SK-N-SH (cell line): ENCODE data around the gene TUT7. TPM values are rescaled to one million over a fixed set of nuclear protein-coding genes. Genes with fewer than 3 reads are reported as not detected.

Source experiments
- CTCF ChIA-PET: fragments of 300-600, 350-600 bp; formaldehyde crosslinking; extraction: SDS; loops from one replicate; lab custom pipeline; 2021; lab: Yijun Ruan, JAX
- POLR2A ChIA-PET: fragments of 350-600 bp; sonication (Branson Sonifier 250); formaldehyde crosslinking; extraction: SDS; loops from one replicate; lab custom pipeline; 2020; ENCODE audit warnings: antibody characterized with exemption, inconsistent platforms; lab: Yijun Ruan, JAX
- DNase-seq: peaks from one replicate; pipeline ENCODE4 v3.0.0; 2012
- H2AFZ ChIP-seq: fragments of 200-600 bp; sonication (generic); 2 replicates; pipeline ENCODE4 v1.8.1; 2016; ENCODE audit warnings: antibody characterized with exemption, mild to moderate bottlenecking, low read depth
- H3F3A ChIP-seq: fragments of 200-600 bp; sonication (generic); replicated peaks from 2 replicates; pipeline ENCODE3; 2016; ENCODE audit warnings: antibody characterized with exemption, mild to moderate bottlenecking; ENCODE audit not compliant: insufficient read depth
- H3K27ac ChIP-seq, 2 experiments: fragments of 200-500 bp in 1 of 2; fragments of 200-600 bp in 1 of 2; sonication (Bioruptor generic) in 1 of 2; sonication (generic), shearing (Covaris generic) in 1 of 2; 2 replicates each; pipeline versions ENCODE4 v1.5.1 to v1.6.1; 2014 to 2016; ENCODE audit warnings: low read depth in 2 of 2, inconsistent platforms in 1 of 2, low read length in 1 of 2, mild to moderate bottlenecking in 1 of 2, mixed read lengths in 1 of 2
- H3K27me3 ChIP-seq: fragments of 200-600 bp; sonication (generic), shearing (Covaris generic); 2 replicates; pipeline ENCODE4 v1.6.1; 2016; ENCODE audit warnings: mixed run types; ENCODE audit not compliant: insufficient read depth
- H3K36me3 ChIP-seq, 2 experiments: fragments of 200-500 bp in 1 of 2; fragments of 200-600 bp in 1 of 2; sonication (Bioruptor generic) in 1 of 2; sonication (generic) in 1 of 2; replicated peaks in 1 of 2; 2 replicates each; pipeline versions ENCODE3 to v1.5.1; 2014 to 2016; ENCODE audit warnings: low read length in 1 of 2, mild to moderate bottlenecking in 1 of 2; ENCODE audit not compliant: insufficient read depth in 2 of 2, control insufficient read depth in 1 of 2
- H3K4me1 ChIP-seq, 2 experiments: fragments of 200-500 bp in 1 of 2; fragments of 200-600 bp in 1 of 2; sonication (Bioruptor generic) in 1 of 2; sonication (generic), shearing (Covaris generic) in 1 of 2; 2 replicates each; pipeline versions ENCODE4 v1.5.1 to v1.6.1; 2014 to 2016; ENCODE audit warnings: low read depth in 1 of 2, low read length in 1 of 2, mixed run types in 1 of 2; ENCODE audit not compliant: insufficient read depth in 2 of 2, control insufficient read depth in 1 of 2
- H3K4me2 ChIP-seq: fragments of 200-600 bp; sonication (generic), shearing (Covaris generic); 2 replicates; pipeline ENCODE4 v1.6.1; 2017; ENCODE audit warnings: mixed run types
- H3K4me3 ChIP-seq, 2 experiments: fragments of 200-500 bp in 1 of 2; fragments of 200-600 bp in 1 of 2; sonication (Bioruptor generic) in 1 of 2; sonication (generic), shearing (Covaris generic) in 1 of 2; 2 replicates each; pipeline versions ENCODE4 v1.5.1 to v1.8.1; 2014 to 2016; ENCODE audit warnings: low read depth in 2 of 2, inconsistent platforms in 1 of 2, low read length in 1 of 2, mild to moderate bottlenecking in 1 of 2, mixed read lengths in 1 of 2, moderate library complexity in 1 of 2
- H3K79me2 ChIP-seq: fragments of 200-600 bp; sonication (generic); 2 replicates; pipeline ENCODE4 v1.8.1; 2017; ENCODE audit warnings: mild to moderate bottlenecking; ENCODE audit not compliant: insufficient read depth
- H3K9ac ChIP-seq: fragments of 200-600 bp; sonication (generic); 2 replicates; pipeline ENCODE4 v1.6.1; 2017; ENCODE audit warnings: mixed run types
- H3K9me2 ChIP-seq: fragments of 200-600 bp; sonication (generic); 2 replicates; pipeline ENCODE4 v1.6.1; 2017; ENCODE audit warnings: mixed run types
- H3K9me3 ChIP-seq: fragments of 200-600 bp; sonication (generic); 2 replicates; pipeline ENCODE4 v1.6.1; 2017; ENCODE audit warnings: mixed run types, mild to moderate bottlenecking, moderate library complexity
- H4K20me1 ChIP-seq: fragments of 200-600 bp; sonication (generic); 2 replicates; pipeline ENCODE4 v1.6.1; 2017; ENCODE audit warnings: mild to moderate bottlenecking, mixed run types; ENCODE audit not compliant: insufficient read depth
- ELF1 ChIP-seq: IDR thresholded peaks from 2 replicates; pipeline ENCODE4 v1.4.0; 2012
- EP300 ChIP-seq, 2 experiments: IDR thresholded peaks; 2 replicates each; pipeline versions ENCODE4 v1.4.0 to v1.6.1; 2012; ENCODE audit warnings: borderline replicate concordance in 1 of 2, low read depth in 1 of 2, low read length in 1 of 2
- EZH2phosphoT487 ChIP-seq: fragments of 200-600 bp; sonication (generic); IDR thresholded peaks from 2 replicates; pipeline ENCODE4 v1.6.1; 2017; ENCODE audit warnings: low read depth, mixed run types, mild to moderate bottlenecking, antibody characterized with exemption, moderate library complexity, borderline replicate concordance
- GABPA ChIP-seq: IDR thresholded peaks from 2 replicates; pipeline ENCODE4 v1.4.0; 2012; ENCODE audit warnings: low read depth, mild to moderate bottlenecking
- GATA2 ChIP-seq: sonication (generic); formaldehyde crosslinking; IDR thresholded peaks from 2 replicates; pipeline ENCODE4 v1.5.0; 2020; ENCODE audit warnings: mild to moderate bottlenecking, missing genetic modification reagents
- MXI1 ChIP-seq: IDR thresholded peaks from 2 replicates; pipeline ENCODE4 v1.6.1; 2012; ENCODE audit warnings: mild to moderate bottlenecking, low read depth, low read length, improper control_type of control experiment
- RCOR1 ChIP-seq: fragments of 150-350 bp; IDR thresholded peaks from 2 replicates; pipeline ENCODE4 v1.6.1; 2017; ENCODE audit warnings: antibody characterized with exemption, low read length
- SMC3 ChIP-seq: IDR thresholded peaks from 2 replicates; pipeline ENCODE4 v1.6.1; 2012; ENCODE audit warnings: low read depth, low read length, improper control_type of control experiment
- TCF12 ChIP-seq: IDR thresholded peaks from 2 replicates; pipeline ENCODE4 v1.4.0; 2012
- WGBS: methylation state at CpG from one replicate; pipeline ENCODE4 v1.1.6; 2017; ENCODE audit warnings: low lambda C conversion rate; 5-methylcytosine and 5-hydroxymethylcytosine counted together
- polyA plus RNA-seq, 3 experiments: library from polyadenylated mRNA; depleted of rRNA; stranded (reverse); fragments of >200 nt; gene quantifications; 2 replicates each; pipeline ENCODE4 v1.2.3, GENCODE V29; 2012
- TF ChIP-seq, protein P1 (sequence below): fragments of 150-350 bp; IDR thresholded peaks from 2 replicates; pipeline ENCODE4 v1.6.1; 2016; ENCODE audit warnings: mild to moderate bottlenecking, low read depth, low read length
- TF ChIP-seq, protein P2 (sequence below): IDR thresholded peaks from 2 replicates; pipeline ENCODE4; 2012
- TF ChIP-seq, protein P3 (sequence below): fragments of 150-350 bp; IDR thresholded peaks from 2 replicates; pipeline ENCODE4 v1.6.1; 2017; ENCODE audit warnings: antibody characterized with exemption, low read length, low read depth, borderline replicate concordance
- TF ChIP-seq, protein P4 (sequence below): fragments of 200-600 bp; sonication (generic); IDR thresholded peaks from 2 replicates; pipeline ENCODE4 v1.6.1; 2017; ENCODE audit warnings: antibody characterized with exemption, mild to moderate bottlenecking, moderate library complexity
- TF ChIP-seq, protein P5 (sequence below): IDR thresholded peaks from 2 replicates; pipeline ENCODE4 v1.6.1; 2012; ENCODE audit warnings: mild to moderate bottlenecking, low read depth, low read length, moderate library complexity

TUT7 gene
- polyA plus RNA-seq, 1 of the 3 experiments (the other 2 are of a cell fraction) = 6.7 TPM

DNA sequence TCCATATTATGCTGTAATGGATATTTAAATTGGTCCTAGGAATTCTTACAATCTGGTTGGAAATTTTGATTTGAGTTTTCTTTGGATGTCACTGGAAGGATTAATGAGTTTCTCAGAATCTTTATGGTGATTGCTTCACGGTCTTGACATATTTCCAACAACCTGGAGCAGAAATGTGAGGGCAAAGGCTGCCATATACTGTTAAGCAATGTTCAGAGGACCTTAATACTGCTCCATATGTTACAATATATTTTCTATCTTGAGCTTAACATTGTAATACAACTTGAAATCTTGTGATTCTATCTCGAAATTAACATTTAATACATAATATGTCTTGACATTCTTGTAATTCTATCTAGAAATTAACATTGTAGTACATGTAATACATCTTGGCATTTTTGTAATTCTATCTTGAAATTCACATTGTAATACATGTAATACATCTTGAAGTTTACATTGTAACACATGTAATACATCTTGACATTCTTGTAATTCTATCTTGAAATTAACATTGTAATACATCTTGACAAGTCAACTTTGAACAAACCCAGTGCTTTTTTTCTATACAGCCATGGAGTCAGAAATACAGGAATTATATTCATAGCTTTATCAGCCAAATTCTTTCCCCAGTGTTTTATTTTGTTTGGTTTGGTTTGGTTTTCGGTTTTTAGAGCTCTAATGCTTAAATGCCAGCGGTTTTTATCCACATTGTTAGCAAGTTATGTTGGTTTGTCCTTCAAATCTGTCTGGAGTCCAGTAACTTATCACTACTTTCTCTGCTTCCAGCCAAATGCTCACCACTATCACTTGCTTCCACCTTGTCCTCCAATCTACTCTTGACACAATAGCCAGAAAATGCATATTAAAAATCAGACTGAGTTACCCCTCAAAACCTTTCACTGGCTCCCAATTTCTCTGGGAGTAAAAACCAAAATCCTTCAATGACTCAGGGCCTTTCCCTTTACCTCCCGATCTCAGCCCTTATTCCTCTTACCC, 3.0 kb upstream of the TUT7 start:
- ChIA-PET POLR2A (no interaction called here), CTCF (interaction anchor here (1.1 kb wide), 1 partner anchor 11 kb away, joined by 3 read pairs; no protein-coding TSS in a partner anchor)
- no peak overlapping the region for H3K27ac ChIP-seq
- no peaks in the 10 kb centered on the region for H4K20me1 ChIP-seq
- no peak for DNase-seq
- H3F3A ChIP-seq = peaks cover 4% of the 10 kb centered on the region
- peaks cover 6 to 9% of the 10 kb centered on the region in 2 experiments for H3K36me3 ChIP-seq
- TF ChIP-seq EP300 (IDR thresholded peaks at IDR 0.05; ENCODE audit: borderline replicate concordance in 1 of 2, low read depth in 1 of 2, low read length in 1 of 2) = no peak
- H3K79me2 ChIP-seq = peaks cover 17% of the 10 kb centered on the region
- no peaks in the 10 kb centered on the region for H3K9me2 ChIP-seq
- H3K4me3 ChIP-seq = no peak overlapping the region
- peaks cover 9 to 10% of the 10 kb centered on the region in 2 experiments; a peak in 3 of 4 replicates for H3K4me1 ChIP-seq
- H3K9me3 ChIP-seq = no peaks in the 10 kb centered on the region
- WGBS = 54% methylated on average over 5 of the region's 5 CpGs
- H2AFZ ChIP-seq = no peak overlapping the region
- no peak overlapping the region for H3K9ac ChIP-seq
- no peaks in the 10 kb centered on the region for H3K27me3 ChIP-seq
- no peak overlapping the region for H3K4me2 ChIP-seq

DNA sequence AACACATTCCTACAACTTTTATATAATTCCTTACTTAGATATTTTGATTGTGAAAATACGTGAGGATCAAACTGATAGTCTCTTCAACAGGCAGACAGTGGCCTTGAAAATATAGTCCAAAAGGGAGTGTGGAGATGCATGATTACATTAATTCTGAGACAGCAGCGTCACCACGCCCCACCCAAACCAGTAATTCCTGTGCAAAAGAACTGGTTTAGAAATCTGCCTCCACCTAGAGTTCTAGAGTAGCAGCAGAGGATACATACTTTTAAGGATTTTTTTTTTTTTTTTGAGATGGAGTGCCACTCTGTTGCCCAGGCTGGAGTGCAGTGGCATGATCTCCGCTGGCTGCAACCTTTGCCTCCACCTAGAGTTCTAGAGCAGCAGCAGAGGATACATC, 1.6 kb upstream of the TUT7 start:
- Histone ChIP-seq H3K9me2 (no peaks in the 10 kb centered on the region), H3K27me3 (no peaks in the 10 kb centered on the region), H3F3A (peaks cover 4% of the 10 kb centered on the region), H4K20me1 (no peaks in the 10 kb centered on the region), H3K9me3 (no peaks in the 10 kb centered on the region), H2AFZ (no peak overlapping the region), H3K36me3 (peaks cover 9 to 18% of the 10 kb centered on the region in 2 experiments), H3K27ac (no peak overlapping the region), H3K4me3 (no peak overlapping the region), H3K9ac (no peak overlapping the region), H3K79me2 (peaks cover 30% of the 10 kb centered on the region), H3K4me2 (no peak overlapping the region), H3K4me1 (peaks cover 9 to 10% of the 10 kb centered on the region in 2 experiments; a peak in 3 of 4 replicates)
- no peak for DNase-seq
- ChIA-PET CTCF (no interaction called here), POLR2A (no interaction called here)
- TF ChIP-seq, protein P1, sequence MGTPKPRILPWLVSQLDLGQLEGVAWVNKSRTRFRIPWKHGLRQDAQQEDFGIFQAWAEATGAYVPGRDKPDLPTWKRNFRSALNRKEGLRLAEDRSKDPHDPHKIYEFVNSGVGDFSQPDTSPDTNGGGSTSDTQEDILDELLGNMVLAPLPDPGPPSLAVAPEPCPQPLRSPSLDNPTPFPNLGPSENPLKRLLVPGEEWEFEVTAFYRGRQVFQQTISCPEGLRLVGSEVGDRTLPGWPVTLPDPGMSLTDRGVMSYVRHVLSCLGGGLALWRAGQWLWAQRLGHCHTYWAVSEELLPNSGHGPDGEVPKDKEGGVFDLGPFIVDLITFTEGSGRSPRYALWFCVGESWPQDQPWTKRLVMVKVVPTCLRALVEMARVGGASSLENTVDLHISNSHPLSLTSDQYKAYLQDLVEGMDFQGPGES = no peak
- TF ChIP-seq GATA2 (CRISPR knock-in tag) = no peak
- no peak for TF ChIP-seq GABPA
- TF ChIP-seq, protein P2, sequence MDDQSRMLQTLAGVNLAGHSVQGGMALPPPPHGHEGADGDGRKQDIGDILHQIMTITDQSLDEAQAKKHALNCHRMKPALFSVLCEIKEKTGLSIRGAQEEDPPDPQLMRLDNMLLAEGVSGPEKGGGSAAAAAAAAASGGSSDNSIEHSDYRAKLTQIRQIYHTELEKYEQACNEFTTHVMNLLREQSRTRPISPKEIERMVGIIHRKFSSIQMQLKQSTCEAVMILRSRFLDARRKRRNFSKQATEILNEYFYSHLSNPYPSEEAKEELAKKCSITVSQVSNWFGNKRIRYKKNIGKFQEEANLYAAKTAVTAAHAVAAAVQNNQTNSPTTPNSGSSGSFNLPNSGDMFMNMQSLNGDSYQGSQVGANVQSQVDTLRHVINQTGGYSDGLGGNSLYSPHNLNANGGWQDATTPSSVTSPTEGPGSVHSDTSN = no peak
- TF ChIP-seq MXI1 = no peak
- no peak for TF ChIP-seq RCOR1
- no peak for TF ChIP-seq ELF1
- TF ChIP-seq, protein P3, sequence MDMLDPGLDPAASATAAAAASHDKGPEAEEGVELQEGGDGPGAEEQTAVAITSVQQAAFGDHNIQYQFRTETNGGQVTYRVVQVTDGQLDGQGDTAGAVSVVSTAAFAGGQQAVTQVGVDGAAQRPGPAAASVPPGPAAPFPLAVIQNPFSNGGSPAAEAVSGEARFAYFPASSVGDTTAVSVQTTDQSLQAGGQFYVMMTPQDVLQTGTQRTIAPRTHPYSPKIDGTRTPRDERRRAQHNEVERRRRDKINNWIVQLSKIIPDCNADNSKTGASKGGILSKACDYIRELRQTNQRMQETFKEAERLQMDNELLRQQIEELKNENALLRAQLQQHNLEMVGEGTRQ = no peak
- no peak for TF ChIP-seq TCF12
- TF ChIP-seq, protein P4, sequence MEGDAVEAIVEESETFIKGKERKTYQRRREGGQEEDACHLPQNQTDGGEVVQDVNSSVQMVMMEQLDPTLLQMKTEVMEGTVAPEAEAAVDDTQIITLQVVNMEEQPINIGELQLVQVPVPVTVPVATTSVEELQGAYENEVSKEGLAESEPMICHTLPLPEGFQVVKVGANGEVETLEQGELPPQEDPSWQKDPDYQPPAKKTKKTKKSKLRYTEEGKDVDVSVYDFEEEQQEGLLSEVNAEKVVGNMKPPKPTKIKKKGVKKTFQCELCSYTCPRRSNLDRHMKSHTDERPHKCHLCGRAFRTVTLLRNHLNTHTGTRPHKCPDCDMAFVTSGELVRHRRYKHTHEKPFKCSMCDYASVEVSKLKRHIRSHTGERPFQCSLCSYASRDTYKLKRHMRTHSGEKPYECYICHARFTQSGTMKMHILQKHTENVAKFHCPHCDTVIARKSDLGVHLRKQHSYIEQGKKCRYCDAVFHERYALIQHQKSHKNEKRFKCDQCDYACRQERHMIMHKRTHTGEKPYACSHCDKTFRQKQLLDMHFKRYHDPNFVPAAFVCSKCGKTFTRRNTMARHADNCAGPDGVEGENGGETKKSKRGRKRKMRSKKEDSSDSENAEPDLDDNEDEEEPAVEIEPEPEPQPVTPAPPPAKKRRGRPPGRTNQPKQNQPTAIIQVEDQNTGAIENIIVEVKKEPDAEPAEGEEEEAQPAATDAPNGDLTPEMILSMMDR = no peak
- TF ChIP-seq EZH2phosphoT487 = no peak
- TF ChIP-seq, protein P5, sequence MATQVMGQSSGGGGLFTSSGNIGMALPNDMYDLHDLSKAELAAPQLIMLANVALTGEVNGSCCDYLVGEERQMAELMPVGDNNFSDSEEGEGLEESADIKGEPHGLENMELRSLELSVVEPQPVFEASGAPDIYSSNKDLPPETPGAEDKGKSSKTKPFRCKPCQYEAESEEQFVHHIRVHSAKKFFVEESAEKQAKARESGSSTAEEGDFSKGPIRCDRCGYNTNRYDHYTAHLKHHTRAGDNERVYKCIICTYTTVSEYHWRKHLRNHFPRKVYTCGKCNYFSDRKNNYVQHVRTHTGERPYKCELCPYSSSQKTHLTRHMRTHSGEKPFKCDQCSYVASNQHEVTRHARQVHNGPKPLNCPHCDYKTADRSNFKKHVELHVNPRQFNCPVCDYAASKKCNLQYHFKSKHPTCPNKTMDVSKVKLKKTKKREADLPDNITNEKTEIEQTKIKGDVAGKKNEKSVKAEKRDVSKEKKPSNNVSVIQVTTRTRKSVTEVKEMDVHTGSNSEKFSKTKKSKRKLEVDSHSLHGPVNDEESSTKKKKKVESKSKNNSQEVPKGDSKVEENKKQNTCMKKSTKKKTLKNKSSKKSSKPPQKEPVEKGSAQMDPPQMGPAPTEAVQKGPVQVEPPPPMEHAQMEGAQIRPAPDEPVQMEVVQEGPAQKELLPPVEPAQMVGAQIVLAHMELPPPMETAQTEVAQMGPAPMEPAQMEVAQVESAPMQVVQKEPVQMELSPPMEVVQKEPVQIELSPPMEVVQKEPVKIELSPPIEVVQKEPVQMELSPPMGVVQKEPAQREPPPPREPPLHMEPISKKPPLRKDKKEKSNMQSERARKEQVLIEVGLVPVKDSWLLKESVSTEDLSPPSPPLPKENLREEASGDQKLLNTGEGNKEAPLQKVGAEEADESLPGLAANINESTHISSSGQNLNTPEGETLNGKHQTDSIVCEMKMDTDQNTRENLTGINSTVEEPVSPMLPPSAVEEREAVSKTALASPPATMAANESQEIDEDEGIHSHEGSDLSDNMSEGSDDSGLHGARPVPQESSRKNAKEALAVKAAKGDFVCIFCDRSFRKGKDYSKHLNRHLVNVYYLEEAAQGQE = no peak
- no peak for TF ChIP-seq SMC3
- 97% methylated on average over 4 of the region's 4 CpGs for WGBS
